DMS114 treated with DMSO at 0.1 percent for 48 hours (cell line): ENCODE measurements around the gene PPIL1.

Source experiments
- DNase-seq: peaks from one replicate; lab custom pipeline; 2025; ENCODE audit not compliant: unreplicated experiment; lab: John Stamatoyannopoulos, UW

PPIL1 gene

GRCh38 chr6:36836111-36837021 is 38.2 kb downstream of the PPIL1 start:
- no peak for DNase-seq

DNA sequence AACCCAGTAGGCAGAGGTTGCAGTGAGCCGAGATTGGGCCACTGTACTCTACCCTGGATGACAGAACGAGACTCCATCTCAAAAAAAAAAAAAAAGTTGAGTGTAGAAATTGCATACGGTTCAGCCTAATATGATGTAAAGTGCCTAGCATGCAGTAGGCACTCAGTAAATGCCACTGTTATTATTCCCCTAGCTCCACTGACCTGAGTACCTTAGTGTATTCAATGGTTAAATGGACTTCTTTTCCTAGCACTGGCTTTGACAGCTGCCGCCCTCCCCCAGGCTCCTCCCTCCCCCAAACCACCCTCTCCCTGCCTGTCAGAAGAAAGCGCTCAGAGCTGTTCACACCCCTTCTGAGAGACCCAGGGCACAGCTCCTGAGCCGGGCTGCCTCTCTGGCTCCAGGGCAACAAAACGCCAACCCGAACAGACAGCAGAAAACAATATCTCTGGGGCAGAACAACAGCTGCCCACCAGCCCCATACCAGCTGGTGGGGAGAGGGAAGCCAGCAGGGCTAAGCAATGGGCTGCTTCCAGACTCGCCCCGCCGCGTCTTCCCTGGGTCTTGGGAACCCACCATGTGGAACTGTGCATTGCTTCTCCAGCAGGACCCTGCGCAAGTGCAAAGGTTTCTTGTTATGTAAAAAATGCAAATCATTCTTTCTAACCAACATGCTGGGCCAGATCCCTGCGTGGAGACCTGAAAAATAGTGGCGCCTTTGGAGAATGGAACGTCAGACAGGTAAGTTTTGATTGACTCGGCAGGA is 39.8 kb downstream of the PPIL1 start:
- DNase-seq: no peak

GRCh38 chr6:36833182-36833789 is 41.3 kb downstream of the PPIL1 start:
- no peak for DNase-seq

- no peak for DNase-seq
Observed at GRCh38 chr6:36832313-36832712, 42.3 kb downstream of the PPIL1 start.

DNA sequence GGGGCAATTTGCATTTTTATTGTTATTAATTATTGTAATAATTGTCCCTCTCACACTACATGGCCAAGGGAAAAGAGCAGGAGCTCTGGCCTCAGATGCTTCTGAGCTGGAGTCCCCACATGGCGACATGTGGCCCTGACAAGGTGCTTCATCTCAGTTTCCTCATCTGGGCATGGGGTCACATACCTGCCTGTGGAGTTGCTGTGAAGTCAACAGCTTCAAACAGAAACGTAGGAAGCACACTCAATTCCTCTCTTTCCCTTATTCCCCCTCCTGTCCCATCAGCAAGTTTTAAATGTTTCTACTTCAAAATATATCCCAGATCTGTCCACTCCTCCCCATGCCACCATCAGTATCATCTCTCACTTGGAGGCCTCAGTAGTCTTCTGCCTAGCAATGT is 44.0 kb downstream of the PPIL1 start:
- DNase-seq: no peak

DNA sequence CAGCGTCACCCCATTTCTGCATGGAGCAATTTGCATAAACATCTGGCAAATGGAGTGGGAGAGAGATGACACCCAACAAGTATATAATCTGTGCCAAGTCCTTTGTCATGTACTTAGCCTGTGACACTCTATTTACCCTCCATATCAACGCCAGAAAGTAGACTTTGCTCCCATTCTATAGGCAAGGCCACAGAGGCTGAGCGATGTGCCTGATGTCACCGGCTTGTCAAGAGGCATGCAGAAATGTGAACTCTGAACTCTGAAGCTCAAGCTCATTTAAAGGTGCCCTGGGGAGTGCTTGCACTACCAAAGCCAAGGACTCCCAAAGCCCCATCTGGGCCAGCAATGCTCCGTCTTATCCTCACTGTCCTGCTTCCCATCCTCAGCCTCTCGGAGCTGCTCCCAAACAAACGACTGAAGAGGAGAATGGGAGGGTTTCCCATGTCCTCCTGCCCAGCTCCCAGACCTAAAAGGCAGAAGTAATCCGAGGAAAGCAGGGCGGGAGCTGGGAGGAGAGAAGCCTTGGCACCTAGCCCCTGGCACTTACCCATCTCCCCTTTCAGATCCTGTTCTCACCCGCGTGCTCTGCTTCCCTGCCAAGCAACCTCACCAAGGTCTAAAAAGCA is 44.6 kb downstream of the PPIL1 start:
- DNase-seq: no peak

GRCh38 chr6:36827261-36828079 is 47.1 kb downstream of the PPIL1 start:
- DNase-seq: no peak

- no peak for DNase-seq
Observed at GRCh38 chr6:36826520-36827227, 47.9 kb downstream of the PPIL1 start.

DNA sequence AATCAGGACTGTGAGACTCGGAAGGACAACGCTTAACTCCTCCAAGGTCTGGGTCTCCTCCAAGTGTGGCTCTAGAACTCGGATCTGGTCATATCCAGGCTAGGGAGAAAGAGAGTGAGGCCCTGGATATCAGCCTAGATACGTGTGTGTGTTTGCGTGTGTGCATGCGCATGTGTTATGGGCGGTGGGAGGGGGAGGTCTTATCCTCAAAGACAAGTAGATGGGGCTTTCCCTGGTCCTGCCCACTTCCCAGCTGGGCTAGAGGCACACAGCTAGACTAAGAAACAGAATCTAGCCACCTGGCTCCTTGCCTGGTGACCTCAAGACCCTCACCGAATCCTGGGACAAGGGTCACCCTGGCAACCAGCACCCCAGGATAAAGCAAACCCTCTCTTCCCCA is 48.6 kb downstream of the PPIL1 start:
- DNase-seq: no peak

DNA sequence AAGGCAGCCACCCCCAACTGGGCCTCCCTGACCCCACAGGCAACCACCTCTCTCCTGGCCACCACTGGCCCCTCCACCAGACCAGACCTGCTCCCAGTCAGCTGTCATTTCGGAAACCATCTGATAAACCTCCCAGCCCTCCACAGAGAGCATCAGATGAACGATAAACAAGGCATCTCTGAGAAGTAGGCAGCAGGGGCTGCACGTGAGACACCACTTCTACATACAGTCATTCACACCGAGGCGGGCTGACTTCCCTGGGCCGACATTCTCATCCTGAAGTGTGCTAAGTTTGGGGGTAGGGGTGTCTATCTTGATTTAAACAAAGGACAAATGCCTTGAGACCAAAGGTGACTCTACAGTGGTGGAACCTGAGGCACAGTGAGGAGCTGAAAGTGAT is 49.2 kb downstream of the PPIL1 start:
- DNase-seq: no peak

DNA sequence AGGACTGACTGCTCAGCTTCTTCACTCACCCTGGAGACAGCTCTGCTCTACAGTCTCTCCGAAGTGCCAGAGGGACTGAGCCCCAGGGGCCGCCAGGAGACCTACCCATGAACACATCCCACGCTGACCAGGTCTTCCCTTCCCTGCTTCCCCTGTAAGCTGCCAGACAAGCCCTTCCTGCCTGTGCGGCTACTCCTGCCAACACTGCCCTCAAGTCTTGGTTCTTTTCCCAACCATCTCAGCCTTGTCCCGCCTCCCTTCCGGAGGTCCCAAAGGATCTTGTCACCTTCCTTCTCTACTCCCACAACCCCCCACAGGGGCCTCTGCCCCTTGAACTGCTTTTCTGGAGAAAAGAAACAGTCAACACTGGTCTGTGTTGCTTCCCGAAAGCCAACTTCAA is 50.4 kb downstream of the PPIL1 start:
- no peak for DNase-seq

- DNase-seq: no peak
Observed at GRCh38 chr6:36823421-36824096, 51.0 kb downstream of the PPIL1 start.

DNA sequence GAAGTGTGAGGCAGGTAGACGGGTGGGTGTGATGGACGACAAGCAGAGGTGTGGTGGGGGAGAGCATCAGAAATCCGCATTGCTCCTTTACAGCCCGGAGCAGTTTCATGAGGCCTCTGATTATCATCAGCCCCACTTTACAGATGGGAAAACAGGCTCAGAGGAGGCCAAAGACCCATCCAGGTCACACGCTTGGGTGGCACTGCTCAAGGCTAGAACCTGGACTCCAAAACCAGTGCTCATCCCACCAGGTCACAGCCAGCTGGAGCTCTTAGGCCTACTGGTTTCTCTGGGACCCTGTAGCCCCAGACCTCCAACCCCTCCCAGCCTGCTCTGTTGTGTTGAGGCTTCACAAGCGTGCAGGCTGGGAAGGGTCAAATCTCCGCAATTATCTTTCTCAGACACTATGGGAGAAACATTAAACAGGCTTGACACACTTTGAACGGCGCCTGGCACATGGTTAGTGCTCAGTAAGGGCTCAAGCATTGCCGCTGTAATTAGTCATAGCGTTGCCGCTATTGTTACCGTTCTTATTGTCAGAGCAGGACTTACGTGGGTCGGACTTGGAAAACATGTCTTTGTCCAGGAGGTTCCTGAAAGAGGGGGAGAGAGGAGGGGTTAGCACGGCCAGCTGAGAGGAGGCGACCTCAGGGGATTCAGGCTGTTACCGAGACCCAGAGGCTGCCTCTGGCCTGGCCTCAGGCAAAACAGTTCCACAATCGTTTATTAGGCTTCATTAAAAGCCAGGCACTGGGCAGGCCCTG is 51.9 kb downstream of the PPIL1 start:
- no peak for DNase-seq

- no peak for DNase-seq
Observed at GRCh38 chr6:36821581-36822335, 52.8 kb downstream of the PPIL1 start.

DNA sequence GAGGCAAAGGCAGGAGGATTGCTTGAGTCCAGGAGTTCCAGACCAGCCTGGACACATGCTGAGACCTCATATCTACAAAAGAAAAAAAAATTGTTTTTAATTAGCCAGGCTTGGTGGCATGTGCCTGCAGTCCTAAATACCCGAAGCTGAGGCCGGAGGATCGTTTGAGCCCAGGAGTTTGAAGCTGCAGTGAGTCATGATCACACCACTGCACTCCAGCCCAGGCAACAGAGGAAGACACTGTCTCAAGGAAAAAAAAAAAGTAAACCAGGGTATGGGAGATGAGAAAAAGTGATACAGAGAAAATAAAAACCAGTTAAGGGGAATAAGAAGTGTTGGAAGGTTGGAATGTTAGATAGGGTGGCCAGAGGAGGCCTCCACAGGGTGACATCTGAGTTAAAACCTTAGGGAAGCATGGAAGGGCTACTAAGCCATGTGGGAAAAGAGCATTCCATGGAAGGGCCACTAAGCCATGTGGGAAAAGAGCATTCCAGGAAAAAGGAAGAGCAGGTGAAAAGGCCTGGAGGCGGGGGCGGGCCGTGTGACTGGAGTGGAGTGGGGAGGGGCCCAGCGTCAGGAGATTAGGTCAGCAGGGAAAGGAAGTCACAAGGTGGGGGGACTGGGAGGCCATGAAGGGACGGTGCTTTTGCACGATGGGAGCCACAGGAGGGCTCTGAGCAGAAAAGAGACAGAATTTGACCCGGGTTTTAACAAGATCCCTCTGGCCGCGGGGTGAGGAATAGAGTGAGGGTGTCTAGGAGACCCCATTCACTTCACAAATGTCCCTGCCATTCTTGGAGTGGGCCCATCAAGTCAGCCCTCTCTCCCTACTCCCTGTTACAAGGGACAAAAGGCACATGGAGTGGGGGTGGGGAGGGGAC is 53.7 kb downstream of the PPIL1 start:
- no peak for DNase-seq

- no peak for DNase-seq
Observed at GRCh38 chr6:36818756-36819155, 55.8 kb downstream of the PPIL1 start.

GRCh38 chr6:36817847-36818246 is 56.8 kb downstream of the PPIL1 start:
- no peak for DNase-seq
